GM12865 (cell line): ENCODE data around the gene PRSS27.
"Not testable (repeated sequence)": the region's sequence is repeated elsewhere in the genome, so short reads cannot be mapped to it uniquely, and the experiment has no call there.

Experiments
- DNase-seq: peaks from one replicate; pipeline ENCODE4 v3.0.0; 2010; ENCODE audit warnings: low read depth
- H3K4me3 ChIP-seq: 2 replicates; pipeline ENCODE4 v1.5.1; 2011; ENCODE audit warnings: mild to moderate bottlenecking, low read depth, low read length, control low read depth
- TF ChIP-seq, protein P1 (sequence below): IDR thresholded peaks from 2 replicates; pipeline ENCODE4 v1.5.1; 2011; ENCODE audit warnings: low read length, control low read depth, low read depth, inconsistent platforms; ENCODE audit not compliant: insufficient read depth; ENCODE audit errors: missing control alignments

Gene PRSS27

GRCh38 chr16:2689968-2690801 lies 29.8 kb downstream of the PRSS27 start:
- TF ChIP-seq, protein P1, sequence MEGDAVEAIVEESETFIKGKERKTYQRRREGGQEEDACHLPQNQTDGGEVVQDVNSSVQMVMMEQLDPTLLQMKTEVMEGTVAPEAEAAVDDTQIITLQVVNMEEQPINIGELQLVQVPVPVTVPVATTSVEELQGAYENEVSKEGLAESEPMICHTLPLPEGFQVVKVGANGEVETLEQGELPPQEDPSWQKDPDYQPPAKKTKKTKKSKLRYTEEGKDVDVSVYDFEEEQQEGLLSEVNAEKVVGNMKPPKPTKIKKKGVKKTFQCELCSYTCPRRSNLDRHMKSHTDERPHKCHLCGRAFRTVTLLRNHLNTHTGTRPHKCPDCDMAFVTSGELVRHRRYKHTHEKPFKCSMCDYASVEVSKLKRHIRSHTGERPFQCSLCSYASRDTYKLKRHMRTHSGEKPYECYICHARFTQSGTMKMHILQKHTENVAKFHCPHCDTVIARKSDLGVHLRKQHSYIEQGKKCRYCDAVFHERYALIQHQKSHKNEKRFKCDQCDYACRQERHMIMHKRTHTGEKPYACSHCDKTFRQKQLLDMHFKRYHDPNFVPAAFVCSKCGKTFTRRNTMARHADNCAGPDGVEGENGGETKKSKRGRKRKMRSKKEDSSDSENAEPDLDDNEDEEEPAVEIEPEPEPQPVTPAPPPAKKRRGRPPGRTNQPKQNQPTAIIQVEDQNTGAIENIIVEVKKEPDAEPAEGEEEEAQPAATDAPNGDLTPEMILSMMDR: no peak
- H3K4me3 ChIP-seq: no peak overlapping the region

GRCh38 chr16:2689422-2689821 lies 30.6 kb downstream of the PRSS27 start:
- H3K4me3 ChIP-seq: not testable (repeated sequence)

More at GRCh38 chr16:2689968-2690801, 29.8 kb downstream of the PRSS27 start:
- DNase-seq: no peak

DNA sequence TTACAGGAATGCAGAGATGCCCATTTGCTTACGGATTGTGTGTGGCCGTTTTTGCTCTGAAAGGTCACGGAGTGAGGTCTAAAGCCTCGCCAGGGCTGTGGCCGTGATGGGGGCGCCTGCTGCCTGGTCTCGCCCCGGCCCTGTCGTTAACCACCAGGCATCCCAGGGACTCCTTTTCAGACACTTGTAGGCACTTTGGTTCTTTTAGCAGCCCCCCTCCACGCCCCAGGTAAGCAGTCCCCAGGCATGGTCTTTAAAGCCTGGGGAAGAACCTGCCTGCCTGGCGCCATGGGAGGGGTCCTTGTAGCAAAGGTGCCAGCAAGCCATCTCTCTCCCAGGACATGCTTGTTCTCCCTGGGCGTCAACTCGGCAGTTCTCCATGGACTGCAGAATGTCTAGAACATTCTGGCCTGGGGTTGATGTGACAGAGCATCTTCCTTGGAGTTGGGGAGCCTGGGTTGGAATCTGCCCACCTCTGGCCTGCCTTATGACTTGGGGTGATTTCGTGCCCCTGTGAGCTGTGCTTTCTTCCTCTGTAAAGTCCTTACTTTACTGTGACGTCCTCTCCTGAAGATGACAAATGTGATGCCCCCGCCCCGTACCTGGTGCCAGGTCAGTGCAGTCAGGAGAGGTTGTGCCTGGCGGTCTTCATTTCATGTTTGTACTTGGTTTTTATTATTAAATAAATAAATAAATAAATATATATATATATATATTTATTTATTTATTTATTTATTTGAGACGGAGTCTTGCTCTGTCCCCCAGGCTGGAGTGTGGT lies 32.3 kb downstream of the PRSS27 start:
- peak overlapping the region; percentile 48 for H3K4me3 ChIP-seq
- TF ChIP-seq, protein P1: no peak
- no peak for DNase-seq

More at GRCh38 chr16:2689422-2689821, 30.6 kb downstream of the PRSS27 start:
- not testable (repeated sequence) for DNase-seq

- peak; percentile 91 for DNase-seq
- peak overlapping the region; percentile 48 for H3K4me3 ChIP-seq
- TF ChIP-seq, protein P1: no peak
Observed at GRCh38 chr16:2686912-2687507, 33.0 kb downstream of the PRSS27 start.

- DNase-seq: not testable (repeated sequence)
Observed at GRCh38 chr16:2686075-2686474, 33.9 kb downstream of the PRSS27 start.

GRCh38 chr16:2683041-2683440 lies 37.0 kb downstream of the PRSS27 start:
- not testable (repeated sequence) for DNase-seq
- H3K4me3 ChIP-seq: peak overlapping the region; percentile 78

More at GRCh38 chr16:2686075-2686474, 33.9 kb downstream of the PRSS27 start:
- H3K4me3 ChIP-seq: not testable (repeated sequence)

DNA sequence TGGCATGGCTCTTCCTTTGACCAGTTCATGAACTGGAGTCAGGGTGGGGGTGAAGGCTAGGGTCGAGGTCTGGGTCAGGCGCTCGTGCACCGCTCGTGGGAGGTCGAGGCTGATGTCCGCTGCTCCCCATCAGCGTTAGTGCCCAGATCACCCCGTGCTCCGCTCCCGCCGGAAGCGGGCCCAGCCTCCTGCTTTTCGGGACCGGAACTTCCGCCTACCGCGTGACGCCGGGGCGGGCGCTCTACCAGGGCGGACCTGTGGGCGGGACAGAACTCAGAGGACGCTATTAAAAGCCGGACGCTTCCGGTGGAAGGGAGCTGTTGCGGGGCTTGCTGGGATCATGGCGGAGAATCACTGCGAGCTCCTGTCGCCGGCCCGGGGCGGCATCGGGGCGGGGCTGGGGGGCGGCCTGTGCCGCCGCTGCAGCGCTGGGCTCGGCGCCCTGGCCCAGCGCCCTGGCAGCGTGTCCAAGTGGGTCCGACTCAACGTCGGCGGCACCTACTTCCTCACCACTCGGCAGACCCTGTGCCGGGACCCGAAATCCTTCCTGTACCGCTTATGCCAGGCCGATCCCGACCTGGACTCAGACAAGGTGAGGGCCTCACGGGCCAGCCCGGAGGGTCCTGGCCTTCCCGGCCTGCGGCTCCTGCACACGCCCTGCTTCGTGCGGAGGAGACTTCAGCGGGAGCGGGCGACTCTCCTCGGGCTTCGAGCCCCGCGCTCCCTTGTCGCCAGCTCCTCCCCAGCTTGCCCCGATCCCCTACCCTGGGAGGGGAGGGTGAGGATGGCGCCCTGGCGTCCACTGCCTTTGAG lies 37.6 kb downstream of the PRSS27 start, which contains the start of gene KCTD5:
Gene KCTD5, plus strand, starts transcription at position 315 of the 813 bp plus-strand sequence. Its CDS starts 26 bp downstream, at position 341.
- DNase-seq: peak; percentile 98
- peak within 1 kb of the TSS; percentile 78 for H3K4me3 ChIP-seq
- TF ChIP-seq, protein P1: no peak

DNA sequence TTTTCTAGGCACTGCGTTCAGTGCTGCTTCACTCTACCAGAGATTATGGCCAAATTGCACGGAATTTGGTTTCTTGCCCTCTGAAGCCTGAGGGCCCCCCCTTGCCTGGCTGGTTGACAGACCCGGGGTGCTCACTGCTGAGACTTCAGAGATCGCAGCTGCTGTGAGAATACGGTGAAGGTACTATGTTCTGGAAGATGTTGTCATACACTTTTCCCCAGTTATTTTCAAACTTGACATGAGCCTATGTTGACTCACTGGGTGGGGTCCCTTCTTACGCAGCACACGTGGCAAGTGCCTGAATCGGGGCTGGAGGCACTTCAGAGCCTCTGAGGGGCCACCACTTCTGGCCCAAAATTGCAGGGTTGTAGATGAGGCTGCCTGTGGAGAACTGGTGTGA lies 39.7 kb downstream of the PRSS27 start:
- H3K4me3 ChIP-seq, DNase-seq: not testable (repeated sequence)

GRCh38 chr16:2679902-2680301 lies 40.1 kb downstream of the PRSS27 start:
- not testable (repeated sequence) for DNase-seq, H3K4me3 ChIP-seq

- not testable (repeated sequence) for H3K4me3 ChIP-seq, DNase-seq
Observed at GRCh38 chr16:2678206-2678965, 41.6 kb downstream of the PRSS27 start.

DNA sequence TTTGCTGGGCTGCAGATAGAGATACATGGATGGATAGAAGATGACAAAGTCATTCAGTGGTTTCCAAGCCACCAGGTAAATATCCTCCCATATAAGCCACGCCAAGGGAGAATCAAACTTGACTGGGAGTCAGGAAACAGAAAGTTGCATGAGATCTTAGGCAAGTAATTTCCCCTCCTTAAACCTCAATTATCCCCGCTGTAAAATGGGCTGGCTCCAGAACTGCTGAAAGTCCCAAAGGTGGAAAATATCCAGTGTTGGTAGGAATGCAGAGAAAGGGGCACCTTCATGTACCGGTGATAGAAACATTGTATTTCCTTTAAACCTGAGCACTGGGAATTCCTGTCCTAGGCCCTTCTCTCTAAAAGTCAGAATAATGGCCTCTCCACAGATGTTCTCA lies 43.1 kb downstream of the PRSS27 start:
- not testable (repeated sequence) for H3K4me3 ChIP-seq, DNase-seq
